ENCODE data around the gene AGPAT4.
A peak's percentile ranks its signal among the peaks of the same experiment; 100 is the strongest.
"Not testable (repeated sequence)": the region's sequence is repeated elsewhere in the genome, so short reads cannot be mapped to it uniquely, and the experiment has no call there.

The AGPAT4 gene

GRCh38 chr6:161273752-161274487 is at the start of gene AGPAT4:
Gene AGPAT4, minus strand, starts transcription at chr6:161274061. Its CDS starts 41,848 bp downstream, at chr6:161232213.
- peak; percentile 91 to 97 (median 95) for DNase-seq

GRCh38 chr6:161319231-161319630 is 45.4 kb upstream of the AGPAT4 start:
- DNase-seq: no peak

GRCh38 chr6:161318456-161318855 is 44.6 kb upstream of the AGPAT4 start:
- no peak for DNase-seq

GRCh38 chr6:161316531-161316930 is 42.7 kb upstream of the AGPAT4 start:
- no peak for DNase-seq

DNA sequence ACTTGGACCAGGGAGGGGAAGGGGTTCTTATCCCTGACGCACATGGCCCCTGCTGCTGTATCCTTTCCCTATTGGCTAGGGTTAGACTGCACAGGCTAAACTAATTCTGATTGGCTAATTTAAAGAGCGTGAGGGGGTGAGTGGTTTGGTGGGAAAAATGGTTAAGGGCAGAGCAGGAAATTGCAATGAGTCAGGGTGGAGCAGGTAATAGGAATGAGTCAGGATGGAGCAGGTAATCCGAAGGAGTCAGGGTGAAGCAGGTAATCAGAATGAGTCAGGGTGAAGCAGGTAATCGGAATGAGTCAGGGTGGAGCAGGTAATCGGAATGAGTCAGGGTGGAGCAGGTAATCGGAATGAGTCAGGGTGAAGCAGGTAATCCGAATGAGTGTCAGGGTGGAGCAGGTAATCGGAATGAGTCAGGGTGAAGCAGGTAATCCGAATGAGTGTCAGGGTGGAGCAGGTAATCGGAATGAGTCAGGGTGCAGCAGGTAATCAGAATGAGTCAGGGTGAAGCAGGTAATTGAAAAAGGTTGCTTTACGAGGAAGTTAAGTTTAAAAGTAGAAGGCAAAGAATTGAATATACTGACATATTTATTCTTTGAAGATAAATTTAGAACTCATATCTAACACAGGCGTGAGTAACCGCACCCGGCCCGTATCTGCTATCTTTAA is 41.5 kb upstream of the AGPAT4 start:
- DNase-seq: not testable (repeated sequence)

DNA sequence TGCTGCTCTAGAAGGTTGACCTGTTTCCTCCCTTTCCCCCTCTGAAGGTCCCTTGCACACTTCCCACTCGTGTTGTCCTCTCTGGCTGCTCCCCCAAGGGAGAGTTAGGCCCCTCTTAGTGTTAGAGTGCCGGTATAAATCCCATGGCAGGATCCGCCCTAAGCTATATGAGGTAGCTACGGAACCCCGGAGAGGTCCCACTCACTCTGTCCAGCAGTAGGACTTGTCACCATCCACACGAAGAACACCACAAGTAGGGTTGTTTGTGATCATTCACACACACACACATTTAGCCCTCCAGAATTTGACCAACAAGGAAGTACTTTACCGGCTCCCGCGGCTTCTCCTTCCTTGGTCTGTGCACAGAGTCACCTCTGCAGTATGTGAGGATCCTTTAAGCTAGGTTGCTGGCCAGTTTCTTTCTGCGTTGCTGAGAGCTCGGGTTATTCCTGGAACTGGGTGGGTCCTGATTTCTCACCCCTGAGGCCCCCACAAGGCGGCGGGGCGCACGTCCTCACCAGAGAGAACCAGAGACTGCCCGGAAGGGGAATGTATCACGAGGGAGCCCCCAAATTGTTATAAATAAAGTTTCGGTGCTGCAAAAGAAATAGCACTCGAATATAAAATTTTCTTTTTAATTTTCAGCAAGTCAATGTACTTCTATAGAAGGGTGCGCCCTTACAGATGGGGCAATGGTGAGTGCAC is 40.8 kb upstream of the AGPAT4 start:
- not testable (repeated sequence) for DNase-seq

- no peak for DNase-seq
These were observed 40.2 kb upstream of the AGPAT4 start for GRCh38 chr6:161313940-161314509.

DNA sequence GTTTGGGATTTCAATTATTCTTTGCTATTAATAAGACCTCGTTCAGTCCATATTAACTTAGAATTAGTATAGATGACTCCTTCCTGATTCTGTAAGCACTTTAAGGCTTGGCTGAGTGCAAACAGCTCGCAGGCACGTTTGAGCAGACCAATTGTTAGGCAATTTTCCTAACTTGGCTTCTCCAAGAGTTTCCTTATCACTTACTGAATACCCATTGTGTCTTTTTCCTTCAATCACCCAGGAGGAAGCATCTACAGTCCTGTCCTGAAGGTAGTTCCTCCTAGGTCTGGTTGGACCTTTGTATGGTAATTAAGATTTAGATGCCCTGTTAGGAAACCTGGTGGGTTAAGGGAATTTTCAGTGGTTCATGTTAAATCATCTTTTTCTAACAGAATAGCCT is 39.6 kb upstream of the AGPAT4 start:
- not testable (repeated sequence) for DNase-seq

DNA sequence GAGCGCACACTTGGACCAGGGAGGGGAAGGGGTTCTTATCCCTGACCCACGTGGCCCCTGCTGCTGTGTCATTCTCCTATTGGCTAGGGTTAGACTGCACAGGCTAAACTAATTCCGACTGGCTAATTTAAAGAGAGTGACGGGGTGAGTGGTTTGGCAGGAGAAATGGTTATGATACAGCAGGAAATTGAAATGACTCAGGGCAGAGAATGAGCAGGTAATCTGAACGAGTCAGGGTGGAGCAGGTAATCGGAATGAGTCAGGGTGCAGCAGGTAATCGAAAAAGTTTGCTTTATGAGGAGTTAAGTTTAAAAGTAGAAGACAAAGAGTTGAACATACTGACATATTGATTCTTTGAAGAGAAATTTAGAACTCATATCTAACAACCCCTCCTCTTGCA is 35.9 kb upstream of the AGPAT4 start:
- DNase-seq: not testable (repeated sequence)

DNA sequence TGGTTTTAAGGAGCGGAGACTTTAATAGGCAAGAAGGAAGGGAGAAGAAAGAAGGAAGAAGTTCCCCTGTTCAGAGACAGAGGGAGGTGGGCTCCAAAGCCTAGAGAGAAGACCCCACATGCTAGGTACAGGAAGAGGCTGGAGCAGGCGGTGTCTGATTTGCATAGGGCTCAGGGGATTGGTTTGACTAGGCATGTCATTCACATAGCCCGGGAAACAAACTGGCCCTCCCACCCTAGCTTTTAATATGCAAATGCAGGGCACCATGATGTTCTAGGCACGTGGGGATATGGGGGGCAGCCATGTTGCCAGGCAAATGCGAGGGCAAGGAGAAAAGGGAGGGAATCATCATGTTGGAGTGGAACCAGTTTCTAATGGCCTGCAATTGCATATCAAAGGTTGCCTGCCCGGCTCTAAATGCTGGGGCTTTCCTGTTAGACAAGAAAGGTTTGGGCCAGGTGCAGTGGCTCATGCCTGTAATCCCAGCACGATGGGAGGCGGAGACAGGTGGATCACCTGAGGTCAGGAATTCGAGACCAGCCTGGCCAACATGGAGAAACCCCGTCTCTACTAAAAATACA is 34.3 kb upstream of the AGPAT4 start:
- no peak for DNase-seq

- DNase-seq: no peak
These were observed 32.0 kb upstream of the AGPAT4 start for GRCh38 chr6:161305860-161306259.

DNA sequence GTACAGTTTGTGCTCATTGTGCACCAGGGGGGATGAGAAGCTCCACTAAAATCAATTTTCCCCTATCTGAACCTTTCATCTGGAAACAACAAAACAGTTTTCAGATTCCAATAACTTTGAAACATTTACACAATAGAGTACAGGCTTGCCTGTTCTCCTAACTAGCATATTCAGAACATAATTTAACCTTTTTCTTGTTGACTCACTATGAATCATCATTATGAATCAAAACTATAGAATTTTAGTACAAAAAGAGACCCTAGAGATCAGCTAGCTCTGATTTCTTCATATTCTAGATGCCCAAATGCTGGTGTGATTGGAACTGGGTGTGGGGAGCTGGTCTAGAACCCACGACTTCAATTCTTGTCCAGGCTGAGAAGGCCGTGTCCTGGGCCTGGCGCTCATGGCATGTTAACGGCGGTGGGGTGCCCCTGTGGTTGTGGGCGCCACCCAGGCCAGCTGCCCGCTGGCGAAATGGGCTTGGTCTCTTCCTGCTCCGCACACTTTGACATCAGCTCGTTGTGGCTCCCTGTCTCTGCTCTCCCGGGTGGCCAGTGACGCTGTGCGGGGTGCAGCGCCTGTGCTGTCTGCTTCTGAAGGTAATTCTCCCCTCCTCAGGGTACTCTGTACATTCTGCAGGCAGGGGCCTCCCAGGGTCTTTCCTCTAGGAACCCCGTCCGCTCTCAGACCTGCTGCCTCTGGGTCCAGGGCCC is 29.9 kb upstream of the AGPAT4 start:
- DNase-seq: peak in 1 of 3 donors; percentile 7

GRCh38 chr6:161302949-161303348 is 29.1 kb upstream of the AGPAT4 start:
- no peak for DNase-seq

DNA sequence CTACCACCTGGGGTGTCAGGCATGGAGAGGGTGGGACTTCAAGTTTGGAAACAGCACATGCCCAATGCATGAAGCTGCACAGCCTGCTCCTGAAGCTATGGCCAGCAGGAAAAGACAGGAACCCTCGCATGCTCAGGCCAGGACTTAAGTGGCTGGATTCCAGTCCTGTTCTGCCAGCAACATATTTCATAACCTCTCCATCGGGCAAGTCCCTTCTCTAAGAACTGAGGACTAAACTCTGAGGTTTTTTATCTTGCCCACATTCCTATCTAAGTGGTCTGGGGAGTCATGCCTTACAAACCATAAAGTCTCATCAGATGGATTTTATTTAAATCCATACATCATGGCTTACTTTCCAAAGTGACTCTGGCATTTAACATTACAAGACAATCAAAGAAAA is 27.5 kb upstream of the AGPAT4 start:
- DNase-seq: no peak

- no peak for DNase-seq
These were observed 27.0 kb upstream of the AGPAT4 start for GRCh38 chr6:161300823-161301222.

DNA sequence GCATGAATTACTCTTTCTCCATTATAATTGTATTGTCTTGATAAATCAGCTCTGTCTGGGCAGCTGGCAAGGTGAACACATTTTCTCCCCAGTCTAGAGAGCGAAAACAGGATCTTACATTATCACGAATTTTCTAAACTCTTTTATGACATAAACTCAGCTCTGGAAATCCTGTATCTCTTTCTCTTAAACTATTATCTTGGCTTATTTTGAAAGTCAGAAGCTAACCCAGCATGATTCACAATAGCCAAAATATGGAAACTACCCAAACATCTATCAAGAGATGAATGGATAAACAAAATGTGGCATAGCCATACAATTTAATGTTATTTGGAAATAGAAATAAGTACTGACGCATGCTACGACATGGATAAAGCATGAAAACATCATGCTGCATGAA is 25.9 kb upstream of the AGPAT4 start:
- no peak for DNase-seq

GRCh38 chr6:161295784-161296183 is 21.9 kb upstream of the AGPAT4 start:
- DNase-seq: no peak

GRCh38 chr6:161292650-161293281 is 18.9 kb upstream of the AGPAT4 start:
- DNase-seq: no peak

DNA sequence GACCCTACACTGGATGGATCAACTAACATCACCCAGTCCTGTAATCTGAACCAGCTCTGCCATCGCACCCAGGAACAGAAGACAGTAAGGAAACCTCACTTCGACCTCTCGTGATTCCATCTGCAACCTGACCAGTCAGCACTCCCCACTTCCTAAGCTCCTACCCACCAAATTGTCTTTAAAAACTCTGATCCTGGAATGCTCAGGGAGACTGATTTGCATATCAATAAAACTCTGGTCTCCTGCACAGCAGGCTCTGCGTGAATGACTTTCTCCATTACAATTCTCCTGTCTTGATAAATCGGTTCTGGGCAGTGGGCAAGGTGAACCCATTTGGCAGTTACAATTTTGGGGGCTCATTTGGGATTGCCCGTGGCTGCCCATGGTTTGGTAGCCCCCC is 18.3 kb upstream of the AGPAT4 start:
- no peak for DNase-seq

DNA sequence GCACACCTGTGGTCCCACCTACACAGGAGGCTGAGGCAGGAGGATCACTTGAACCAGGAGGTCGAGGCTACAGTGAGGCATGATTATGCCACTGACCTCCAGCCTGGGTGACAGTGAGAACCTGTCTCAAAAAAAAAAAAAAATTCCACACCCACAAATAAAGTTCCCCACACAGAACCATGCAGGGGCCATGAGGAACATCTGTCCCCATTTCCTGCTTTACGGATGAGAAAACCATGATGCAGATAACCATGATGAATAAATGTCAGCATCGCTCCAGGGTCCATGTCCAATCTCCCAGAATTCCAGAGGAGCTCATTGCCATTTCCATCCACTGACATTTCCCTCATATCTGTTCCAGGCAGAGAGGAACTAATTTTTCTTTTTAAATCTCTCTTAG is 16.9 kb upstream of the AGPAT4 start:
- peak; percentile 42 to 57 (median 48) for DNase-seq

DNA sequence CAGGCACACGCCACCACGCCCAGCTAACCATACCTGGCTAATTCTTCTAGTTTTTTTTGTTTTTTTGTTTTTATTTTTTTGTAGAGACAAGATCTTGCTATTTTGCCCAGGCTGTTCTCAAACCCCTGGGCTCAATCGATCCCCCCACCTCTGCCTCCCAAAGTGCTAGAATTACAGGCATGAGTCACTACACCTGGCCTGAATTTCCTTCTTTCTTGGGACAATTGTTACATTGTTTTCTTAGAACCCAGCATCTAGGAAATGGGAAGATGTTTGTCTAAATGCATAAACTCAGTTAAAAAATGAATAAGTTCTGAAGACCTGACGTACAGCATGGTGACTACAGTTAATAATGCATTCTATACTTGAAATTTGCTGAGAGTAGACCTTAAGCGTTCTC is 10.8 kb upstream of the AGPAT4 start:
- no peak for DNase-seq

GRCh38 chr6:161281092-161281491 is 7.2 kb upstream of the AGPAT4 start:
- DNase-seq: no peak

Data from suppressor macrophage treated with lipopolysaccharide for 1 hour (primary cell).